ENCODE measurements around the gene ADAM33. TPM values are rescaled to one million over a fixed set of nuclear protein-coding genes. Genes with fewer than 3 reads are reported as not detected.

Gene ADAM33
- total RNA-seq, 2 donors from 2014 or later, result 6.7 to 8.1 TPM

- no peak overlapping the region for H3K4me3 ChIP-seq
- H3K27ac ChIP-seq, result no peak overlapping the region
- no peaks in the 10 kb centered on the region for H3K36me3 ChIP-seq
- H3K9ac ChIP-seq (ENCODE audit: low read depth in 2 of 2, low read length in 2 of 2), result no peak overlapping the region
- DNase-seq, result no peak
- intact Hi-C loops (cut with DNase I), result no loop called here
- peaks cover 20% of the 10 kb centered on the region for H3K27me3 ChIP-seq
- no peak for TF ChIP-seq CTCF (IDR thresholded peaks at IDR 0.05)
- H3K4me1 ChIP-seq, result no peaks in the 10 kb centered on the region
- H3K9me3 ChIP-seq, result no peaks in the 10 kb centered on the region
Measured at GRCh38 chr20:3670945-3671344, 10.9 kb downstream of the ADAM33 start.

- no peak for DNase-seq
- Histone ChIP-seq H3K9me3 (no peaks in the 10 kb centered on the region), H3K27me3 (peaks cover 20% of the 10 kb centered on the region), H3K4me3 (no peak overlapping the region), H3K4me1 (no peaks in the 10 kb centered on the region), H3K9ac (ENCODE audit: low read depth in 2 of 2, low read length in 2 of 2) (no peak overlapping the region), H3K27ac (no peak overlapping the region), H3K36me3 (no peaks in the 10 kb centered on the region)
- no peak for TF ChIP-seq CTCF (IDR thresholded peaks at IDR 0.05)
- intact Hi-C loops (cut with DNase I), result no loop called here
Measured at GRCh38 chr20:3670511-3670910, 11.3 kb downstream of the ADAM33 start.

GRCh38 chr20:3669710-3670367, 12.0 kb downstream of the ADAM33 start:
- Histone ChIP-seq H3K9me3 (no peaks in the 10 kb centered on the region), H3K9ac (ENCODE audit: low read depth in 2 of 2, low read length in 2 of 2) (no peak overlapping the region), H3K4me3 (no peak overlapping the region), H3K27ac (no peak overlapping the region), H3K27me3 (peaks cover 20% of the 10 kb centered on the region), H3K36me3 (no peaks in the 10 kb centered on the region), H3K4me1 (no peaks in the 10 kb centered on the region)
- intact Hi-C loops (cut with DNase I), result no loop called here
- TF ChIP-seq CTCF (IDR thresholded peaks at IDR 0.05), result no peak
- no peak for DNase-seq

- H3K27ac ChIP-seq, result no peak overlapping the region
- H3K4me1 ChIP-seq, result no peaks in the 10 kb centered on the region
- H3K27me3 ChIP-seq, result peaks cover 9% of the 10 kb centered on the region
- H3K4me3 ChIP-seq, result no peak overlapping the region
- DNase-seq, result no peak
- no peaks in the 10 kb centered on the region for H3K9me3 ChIP-seq
- no peak for TF ChIP-seq CTCF (IDR thresholded peaks at IDR 0.05)
- no peak overlapping the region for H3K9ac ChIP-seq (ENCODE audit: low read depth in 2 of 2, low read length in 2 of 2)
- intact Hi-C loops (cut with DNase I), result no loop called here
- H3K36me3 ChIP-seq, result no peaks in the 10 kb centered on the region
Measured at GRCh38 chr20:3667434-3668037, 14.3 kb downstream of the ADAM33 start.

DNA sequence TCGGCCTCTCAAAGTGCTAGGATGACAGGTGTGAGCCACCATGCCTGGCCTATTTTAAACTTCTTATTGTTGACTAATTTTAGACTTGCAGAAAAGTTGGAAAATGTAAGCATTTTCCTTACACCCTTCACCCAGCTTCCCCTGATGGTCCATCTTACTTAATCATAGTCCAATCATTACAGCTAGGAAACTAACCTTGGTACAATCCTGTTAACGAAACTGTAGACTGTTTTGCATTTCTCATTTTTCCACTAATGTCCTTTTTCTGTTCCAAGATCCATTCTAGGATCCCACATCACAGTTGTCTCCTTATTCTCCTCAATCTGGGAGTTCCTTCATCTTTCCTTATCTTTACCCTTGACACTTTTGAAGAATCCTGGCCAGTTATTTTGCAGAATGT, 18.0 kb downstream of the ADAM33 start:
- peaks cover 27% of the 10 kb centered on the region for H3K27me3 ChIP-seq
- intact Hi-C loops (cut with DNase I), result no loop called here
- H3K36me3 ChIP-seq, result no peaks in the 10 kb centered on the region
- H3K9ac ChIP-seq (ENCODE audit: low read depth in 2 of 2, low read length in 2 of 2), result no peak overlapping the region
- no peak overlapping the region for H3K4me3 ChIP-seq
- no peaks in the 10 kb centered on the region for H3K9me3 ChIP-seq
- DNase-seq, result no peak
- no peak for TF ChIP-seq CTCF (IDR thresholded peaks at IDR 0.05)
- no peak overlapping the region for H3K27ac ChIP-seq
- H3K4me1 ChIP-seq, result no peaks in the 10 kb centered on the region
